Bronchial epithelial cell (primary cell): ENCODE measurements around the gene PRMT1. TPM values are rescaled to one million over a fixed set of nuclear protein-coding genes. Genes with fewer than 3 reads are reported as not detected.

Source experiments
- DNase-seq: peaks from one replicate; pipeline ENCODE4 v3.0.0-alpha.2; 2010; ENCODE audit warnings: low read depth
- FAIRE-seq: peaks from 2 replicates; lab custom pipeline; 2011; peaks lifted over from hg19 to GRCh38; lab: Jason Lieb, UNC
- H3K27me3 ChIP-seq: 2 replicates; pipeline ENCODE4 v1.5.1; 2011; ENCODE audit warnings: low read length; ENCODE audit not compliant: control insufficient read depth, insufficient read depth
- H3K36me3 ChIP-seq: 2 replicates; pipeline ENCODE4 v1.5.1; 2011; ENCODE audit warnings: low read length; ENCODE audit not compliant: control insufficient read depth, insufficient read depth
- H3K4me3 ChIP-seq: 2 replicates; pipeline ENCODE4 v1.5.1; 2011; ENCODE audit warnings: mild to moderate bottlenecking, low read depth, low read length, control low read depth
- total RNA-seq: library from RNA; depleted of rRNA; stranded (reverse); fragments of >200 nt; gene quantifications from 2 replicates; pipeline ENCODE4 v1.2.1, GENCODE V29; 2014
- TF ChIP-seq, protein P1 (sequence below): IDR thresholded peaks from 2 replicates; pipeline ENCODE4 v1.5.1; 2011; ENCODE audit warnings: mild to moderate bottlenecking, moderate library complexity, low read length, control low read depth, inconsistent platforms; ENCODE audit not compliant: insufficient read depth, severe bottlenecking

Gene PRMT1
- total RNA-seq, 1 donor from 2014 or later, result 543 TPM

DNA sequence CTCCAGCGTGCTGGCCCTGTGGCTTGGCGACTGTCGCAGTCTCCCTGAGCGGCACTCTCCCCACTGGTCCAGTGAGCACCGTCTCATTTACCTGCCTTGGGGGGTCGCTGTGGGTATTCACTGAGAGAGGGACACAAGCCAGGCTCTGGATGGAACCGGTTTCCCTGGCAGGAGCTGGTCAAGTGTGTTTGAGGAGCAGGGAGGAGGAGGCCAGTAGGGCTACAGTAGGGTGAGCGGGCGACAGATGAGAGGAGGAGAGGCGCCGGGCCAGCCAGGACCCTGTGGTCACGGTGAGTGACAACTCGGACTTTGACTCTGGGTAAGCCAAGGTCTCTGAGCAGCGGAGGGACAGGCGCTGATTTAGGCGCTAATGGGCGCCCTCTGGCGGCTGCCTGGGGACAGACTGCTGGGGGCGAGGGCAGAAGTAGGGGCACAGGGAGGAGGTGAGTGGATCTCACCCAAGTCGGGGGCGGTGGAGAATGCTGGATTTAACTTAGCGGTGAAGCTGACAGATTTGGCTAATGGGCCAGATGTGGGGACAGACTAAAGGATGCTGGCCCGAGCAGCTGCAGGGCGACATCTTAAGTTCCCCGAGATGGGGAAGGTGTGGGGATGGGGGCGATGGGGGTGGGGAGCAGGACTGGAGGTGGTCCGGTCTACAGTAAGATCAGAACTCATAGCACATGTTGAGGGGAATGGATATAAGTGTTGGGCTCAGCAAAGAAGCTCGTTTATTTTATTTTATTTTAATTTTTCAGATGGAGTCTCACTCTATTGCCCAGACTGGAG is 4.7 kb upstream of the PRMT1 start:
- TF ChIP-seq, protein P1, sequence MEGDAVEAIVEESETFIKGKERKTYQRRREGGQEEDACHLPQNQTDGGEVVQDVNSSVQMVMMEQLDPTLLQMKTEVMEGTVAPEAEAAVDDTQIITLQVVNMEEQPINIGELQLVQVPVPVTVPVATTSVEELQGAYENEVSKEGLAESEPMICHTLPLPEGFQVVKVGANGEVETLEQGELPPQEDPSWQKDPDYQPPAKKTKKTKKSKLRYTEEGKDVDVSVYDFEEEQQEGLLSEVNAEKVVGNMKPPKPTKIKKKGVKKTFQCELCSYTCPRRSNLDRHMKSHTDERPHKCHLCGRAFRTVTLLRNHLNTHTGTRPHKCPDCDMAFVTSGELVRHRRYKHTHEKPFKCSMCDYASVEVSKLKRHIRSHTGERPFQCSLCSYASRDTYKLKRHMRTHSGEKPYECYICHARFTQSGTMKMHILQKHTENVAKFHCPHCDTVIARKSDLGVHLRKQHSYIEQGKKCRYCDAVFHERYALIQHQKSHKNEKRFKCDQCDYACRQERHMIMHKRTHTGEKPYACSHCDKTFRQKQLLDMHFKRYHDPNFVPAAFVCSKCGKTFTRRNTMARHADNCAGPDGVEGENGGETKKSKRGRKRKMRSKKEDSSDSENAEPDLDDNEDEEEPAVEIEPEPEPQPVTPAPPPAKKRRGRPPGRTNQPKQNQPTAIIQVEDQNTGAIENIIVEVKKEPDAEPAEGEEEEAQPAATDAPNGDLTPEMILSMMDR, result peak; percentile 97
- Histone ChIP-seq H3K36me3 (peaks cover 4% of the 10 kb centered on the region), H3K4me3 (no peak overlapping the region), H3K27me3 (no peaks in the 10 kb centered on the region)
- DNase-seq, result peak; percentile 35
- no peak for FAIRE-seq

DNA sequence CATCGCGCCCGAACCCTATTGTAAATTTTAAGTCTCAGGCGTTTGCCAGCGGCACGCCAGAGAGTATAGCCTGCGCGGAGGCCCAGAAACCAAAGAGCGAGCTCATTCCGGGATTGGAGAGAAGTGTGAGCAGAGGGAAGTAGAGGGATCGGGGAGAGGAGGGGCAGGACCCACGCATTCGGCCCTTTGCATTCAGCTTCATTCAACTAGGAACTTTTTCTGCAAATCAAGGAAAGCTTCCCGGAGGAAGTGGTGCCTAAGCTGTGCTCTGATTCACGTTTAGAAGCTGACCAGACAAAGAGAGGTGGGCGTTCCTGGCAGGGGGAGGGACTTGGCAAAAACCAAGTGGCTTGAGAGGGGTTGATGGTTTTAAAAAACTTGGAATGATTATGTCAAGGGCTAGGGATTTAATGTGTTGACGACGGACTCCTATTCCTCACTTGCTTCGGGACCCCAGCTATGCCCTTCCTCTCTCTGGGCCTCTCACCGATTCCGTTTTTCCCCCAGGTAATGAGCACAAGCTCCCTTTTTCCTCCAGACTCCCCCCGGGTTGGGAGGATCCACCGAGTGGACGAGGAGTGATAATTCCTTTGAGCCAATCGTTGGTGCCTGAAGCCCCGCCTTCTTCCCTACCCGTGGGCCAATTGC is 811 bp upstream of the PRMT1 start:
- H3K36me3 ChIP-seq, result peaks cover 8% of the 10 kb centered on the region
- TF ChIP-seq, protein P1, result no peak
- no peaks in the 10 kb centered on the region for H3K27me3 ChIP-seq
- DNase-seq, result peak; percentile 83
- no peak for FAIRE-seq
- H3K4me3 ChIP-seq, result peak overlapping the region; percentile 27

DNA sequence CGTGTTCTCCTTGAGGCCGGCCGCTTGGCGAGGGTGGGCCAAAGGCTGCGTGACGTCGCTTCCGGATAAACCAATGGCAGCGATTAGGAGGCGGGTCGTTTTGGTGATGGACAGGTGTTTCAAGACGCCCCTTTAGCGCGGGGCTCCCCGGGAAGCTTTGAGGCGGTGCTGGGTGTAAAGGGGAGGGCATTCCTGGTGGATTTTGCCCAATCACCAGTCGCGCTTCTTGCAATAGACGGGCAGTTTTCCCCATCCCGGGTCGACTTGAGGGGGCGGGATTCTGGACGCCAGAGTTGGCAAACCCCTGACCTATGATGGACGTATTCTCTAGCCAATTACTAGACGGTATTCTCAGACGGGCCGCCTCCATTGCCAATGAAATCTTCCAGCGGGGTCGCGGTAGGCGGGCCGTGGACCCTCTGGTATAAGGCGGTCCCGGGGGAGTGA is 264 bp upstream of the PRMT1 start:
- H3K36me3 ChIP-seq, result peaks cover 10% of the 10 kb centered on the region
- TF ChIP-seq, protein P1, result no peak
- FAIRE-seq, result peak; percentile 95
- DNase-seq, result peak; percentile 99
- no peaks in the 10 kb centered on the region for H3K27me3 ChIP-seq
- H3K4me3 ChIP-seq, result peak overlapping the region; percentile 100

DNA sequence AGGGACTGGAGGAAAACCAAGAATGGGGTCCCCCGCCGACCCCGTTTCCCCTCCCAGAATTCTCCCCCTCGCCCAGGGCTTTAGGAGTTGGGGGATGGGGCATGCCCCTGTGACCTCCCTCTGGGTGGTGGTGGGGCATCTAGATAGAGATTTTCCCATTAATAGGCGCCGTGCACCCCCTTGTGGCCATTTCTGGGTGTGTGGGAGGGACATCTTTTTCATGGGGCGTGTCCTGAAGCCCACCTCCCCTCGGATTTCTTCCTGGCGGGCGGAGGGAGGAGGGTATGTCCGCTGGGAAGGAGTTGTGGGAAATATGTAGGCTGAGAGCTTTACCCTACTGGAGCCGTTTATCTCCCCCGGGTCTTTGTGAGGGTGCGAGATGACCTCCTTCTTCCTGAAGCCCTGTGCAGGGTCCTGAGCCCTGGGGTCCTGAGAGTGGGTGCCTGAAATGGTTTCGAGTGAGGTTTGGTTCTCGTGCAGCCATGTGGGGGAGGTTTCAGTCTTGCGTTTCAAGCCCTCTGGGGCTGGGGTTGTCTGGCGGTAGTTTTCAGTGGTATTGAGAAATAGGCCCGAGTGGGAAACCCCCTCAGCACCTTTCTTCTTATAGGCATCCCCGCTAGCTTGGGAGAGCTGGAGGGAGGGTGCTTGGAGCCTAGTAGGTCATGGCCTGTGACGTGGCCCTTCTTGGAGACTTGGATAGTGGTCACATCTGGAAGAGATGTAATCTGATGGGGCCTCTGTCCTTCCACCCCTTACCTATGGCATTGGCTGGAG is 1.0 kb downstream of the PRMT1 start:
- Histone ChIP-seq H3K27me3 (no peaks in the 10 kb centered on the region), H3K4me3 (peak overlapping the region; percentile 100), H3K36me3 (peaks cover 16% of the 10 kb centered on the region)
- DNase-seq (peak; percentile 56), FAIRE-seq (no peak)
- TF ChIP-seq, protein P1, result peak; percentile 71

DNA sequence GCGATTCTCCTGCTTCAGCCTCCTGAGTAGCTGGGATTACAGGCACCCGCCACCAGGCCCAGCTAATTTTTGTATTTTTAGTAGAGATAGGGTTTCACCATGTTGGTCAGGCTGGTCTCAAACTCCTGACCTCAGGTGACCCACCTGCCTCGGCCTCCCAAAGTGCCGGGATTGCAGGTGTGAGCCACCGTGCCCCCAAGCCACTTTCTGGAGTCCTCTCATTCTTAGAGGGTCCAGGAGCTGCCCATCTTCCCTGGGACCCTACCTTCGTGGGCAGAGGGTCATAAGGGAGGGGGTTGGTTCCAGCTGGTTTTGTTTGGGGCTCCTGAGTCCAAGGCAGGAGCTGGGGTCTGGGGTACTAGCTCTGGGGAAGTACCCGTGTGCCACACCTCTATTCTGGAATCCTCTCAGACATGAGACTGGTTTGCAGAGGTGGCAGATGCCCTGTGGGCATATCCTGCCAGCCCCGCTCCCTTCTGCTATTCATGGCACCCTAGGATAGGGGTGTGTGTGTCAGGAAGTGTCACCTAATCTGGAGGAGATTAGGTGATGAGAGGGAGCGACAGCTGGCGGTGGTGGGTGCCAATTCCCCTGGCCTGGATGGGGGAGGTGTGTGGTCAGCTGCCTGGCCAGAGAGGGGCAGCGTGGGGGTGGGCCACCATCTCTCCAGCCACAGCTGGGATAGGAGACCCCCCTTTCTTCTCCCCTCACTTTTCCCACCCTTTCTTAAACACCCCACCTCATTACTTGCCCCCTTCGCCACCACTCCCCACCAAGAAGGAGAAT is 2.1 kb downstream of the PRMT1 start:
- FAIRE-seq (no peak), DNase-seq (no peak)
- H3K4me3 ChIP-seq, result no peak overlapping the region
- no peaks in the 10 kb centered on the region for H3K27me3 ChIP-seq
- TF ChIP-seq, protein P1, result no peak
- H3K36me3 ChIP-seq, result peaks cover 19% of the 10 kb centered on the region
